Endothelial cell of umbilical vein (primary cell): ENCODE measurements around the gene DGKB. TPM values are rescaled to one million over a fixed set of nuclear protein-coding genes. Genes with fewer than 3 reads are reported as not detected.

ENCODE experiments used
- BruUV-seq: library from RNA; stranded (reverse); fragments of 400-500 nt; replicated peaks from 2 replicates; lab custom pipeline; 2021; lab: Mats Ljungman, UMichigan
- CTCF ChIA-PET: fragments of 300-600, 350-600 bp; sonication (Branson Sonifier 250); formaldehyde crosslinking; loops from one replicate; lab custom pipeline; 2021; ENCODE audit warnings: antibody characterized with exemption, inconsistent platforms; lab: Charles Lee
- POLR2A ChIA-PET: fragments of 300-600, 350-600 bp; sonication (Branson Sonifier 250); formaldehyde crosslinking; loops from one replicate; lab custom pipeline; 2021; ENCODE audit warnings: antibody characterized with exemption, inconsistent platforms; lab: Charles Lee
- DNase-seq: peaks from one replicate; pipeline ENCODE4 v3.0.0-alpha.2; 2011; ENCODE audit warnings: low read depth, low spot score
- FAIRE-seq: peaks from 2 replicates; lab custom pipeline; 2011; peaks lifted over from hg19 to GRCh38; lab: Jason Lieb, UNC
- H2AFZ ChIP-seq: 2 replicates; pipeline ENCODE4 v1.6.0; 2012; ENCODE audit warnings: low read depth, low read length, control low read depth, inconsistent platforms
- H3K27ac ChIP-seq: 2 replicates; pipeline ENCODE4 v1.5.1; 2011; ENCODE audit warnings: low read depth, mild to moderate bottlenecking, control low read depth, low read length, moderate library complexity; ENCODE audit not compliant: insufficient read depth
- H3K27me3 ChIP-seq, 2 experiments: 2 replicates each; pipeline versions ENCODE4 v1.6.0 to v1.6.1; 2011; ENCODE audit warnings: low read length in 2 of 2, mixed read lengths in 1 of 2; ENCODE audit not compliant: control insufficient read depth in 2 of 2, insufficient read depth in 2 of 2
- H3K36me3 ChIP-seq, 2 experiments: 2 replicates in 1 of 2; 3 replicates in 1 of 2; pipeline ENCODE4 v1.5.1; 2011; ENCODE audit warnings: low read length in 2 of 2, mild to moderate bottlenecking in 1 of 2, moderate library complexity in 1 of 2; ENCODE audit not compliant: control insufficient read depth in 2 of 2, insufficient read depth in 2 of 2; ENCODE audit errors: extremely low read depth in 1 of 2
- H3K4me1 ChIP-seq: 3 replicates; pipeline ENCODE4 v1.5.1; 2011; ENCODE audit warnings: mild to moderate bottlenecking, low read length; ENCODE audit not compliant: control insufficient read depth, insufficient read depth; ENCODE audit errors: extremely low read depth
- H3K4me2 ChIP-seq: 2 replicates; pipeline ENCODE4 v1.6.1; 2011; ENCODE audit warnings: low read length, control low read depth, mixed read lengths; ENCODE audit not compliant: insufficient read depth
- H3K4me3 ChIP-seq, 3 experiments: fragments of 200-600 bp in 1 of 3; sonication (generic), shearing (Covaris generic) in 1 of 3; replicated peaks in 1 of 3; 2 replicates each; pipeline ENCODE4 v1.5.1; 2011 to 2016; ENCODE audit warnings: control low read depth in 3 of 3, low read length in 3 of 3, mild to moderate bottlenecking in 2 of 3, inconsistent platforms in 1 of 3, low read depth in 1 of 3, moderate library complexity in 1 of 3; ENCODE audit not compliant: insufficient read depth in 1 of 3
- H3K79me2 ChIP-seq: 2 replicates; pipeline ENCODE4 v1.6.0; 2012; ENCODE audit warnings: low read length, inconsistent platforms; ENCODE audit not compliant: control insufficient read depth, insufficient read depth
- H3K9ac ChIP-seq: replicated peaks from 2 replicates; pipeline ENCODE3; 2011; ENCODE audit warnings: low read length, control low read depth; ENCODE audit not compliant: insufficient read depth; ENCODE audit errors: extremely low read depth
- H3K9me1 ChIP-seq: replicated peaks from 3 replicates; pipeline ENCODE4 v1.6.0; 2011; ENCODE audit warnings: mild to moderate bottlenecking, low read length; ENCODE audit not compliant: control insufficient read depth, insufficient read depth; ENCODE audit errors: extremely low read depth
- H3K9me3 ChIP-seq: replicated peaks from 2 replicates; pipeline ENCODE4 v1.5.1; 2012; ENCODE audit warnings: low read length, inconsistent platforms; ENCODE audit not compliant: control insufficient read depth, insufficient read depth
- H4K20me1 ChIP-seq: replicated peaks from 2 replicates; pipeline ENCODE3; 2011; ENCODE audit warnings: mild to moderate bottlenecking, low read length; ENCODE audit not compliant: control insufficient read depth, insufficient read depth; ENCODE audit errors: extremely low read depth
- EZH2 ChIP-seq: IDR thresholded peaks from 2 replicates; pipeline ENCODE4 v1.6.1; 2012; ENCODE audit warnings: borderline replicate concordance, low read depth, mild to moderate bottlenecking, moderate library complexity, low read length, inconsistent platforms; ENCODE audit not compliant: severe bottlenecking
- FOS ChIP-seq: IDR thresholded peaks from 2 replicates; pipeline ENCODE4 v1.6.1; 2011; ENCODE audit warnings: mild to moderate bottlenecking, low read length, moderate library complexity, borderline replicate concordance; ENCODE audit not compliant: insufficient read depth
- GATA2 ChIP-seq: IDR thresholded peaks from 2 replicates; pipeline ENCODE4 v1.7.0; 2011; ENCODE audit warnings: low read depth, mild to moderate bottlenecking, moderate library complexity, mixed read lengths, low read length; ENCODE audit not compliant: insufficient read length, insufficient read depth
- JUN ChIP-seq: IDR thresholded peaks from 2 replicates; pipeline ENCODE4 v1.6.1; 2011; ENCODE audit warnings: borderline replicate concordance, low read depth; ENCODE audit not compliant: insufficient read length, insufficient read depth
- MYC ChIP-seq: IDR thresholded peaks from one replicate; pipeline ENCODE4 v1.6.1; 2011; ENCODE audit warnings: mild to moderate bottlenecking, low read depth, low read length
- POLR2A ChIP-seq: IDR thresholded peaks from 2 replicates; pipeline ENCODE4 v1.6.1; 2012; ENCODE audit warnings: low read depth, mild to moderate bottlenecking, control low read depth, low read length
- POLR2AphosphoS5 ChIP-seq: IDR thresholded peaks from 2 replicates; pipeline ENCODE4 v1.6.1; 2012; ENCODE audit warnings: low read depth, mild to moderate bottlenecking, control low read depth, low read length, moderate library complexity; ENCODE audit not compliant: insufficient read depth
- dilution Hi-C: fragments of 300-500 bp; cut with MboI; formaldehyde crosslinking; loops from one replicate; pipeline ENCODE4 v1.15.0; 2019; ENCODE audit warnings: low sequenced_read_pairs; ENCODE audit not compliant: extremely low pct_ligation_motif_present
- intact Hi-C: fragments of 100-400 bp; cut with micrococcal nuclease; formaldehyde crosslinking; loops from one replicate; pipeline ENCODE4 v1.10.0; 2022
- polyA plus RNA-seq, 4 experiments: library from polyadenylated mRNA; depleted of rRNA in 3 of 4; stranded (reverse) in 3 of 4; unstranded in 1 of 4; fragments of >200 nt; gene quantifications; 2 replicates each; pipeline versions ENCODE4 v1.2.1 to v1.2.3, GENCODE V29; 2011 to 2012; ENCODE audit warnings: missing spikeins in 1 of 4
- total RNA-seq: library from RNA; stranded (reverse); gene quantifications from 2 replicates; pipeline ENCODE4 v1.2.3, GENCODE V29; 2021
- TF ChIP-seq, protein P1 (sequence below): IDR thresholded peaks from 2 replicates; pipeline ENCODE4 v1.6.1; 2011; ENCODE audit not compliant: insufficient read depth, insufficient read length
- TF ChIP-seq, protein P2 (sequence below), 2 donors: IDR thresholded peaks; 1 replicate in 1 of 2; 2 replicates in 1 of 2; pipeline ENCODE4 v1.5.1; 2011; ENCODE audit warnings: low read length in 2 of 2, mild to moderate bottlenecking in 2 of 2, moderate library complexity in 2 of 2, control low read depth in 1 of 2, inconsistent platforms in 1 of 2, low read depth in 1 of 2; ENCODE audit not compliant: insufficient read depth in 1 of 2; ENCODE audit errors: extremely low read depth in 1 of 2

DGKB gene
- total and polyA plus RNA-seq, 2 donors (not counting 3 experiments of a cell fraction or from before 2014, with no cell fraction given), result not detected

DNA sequence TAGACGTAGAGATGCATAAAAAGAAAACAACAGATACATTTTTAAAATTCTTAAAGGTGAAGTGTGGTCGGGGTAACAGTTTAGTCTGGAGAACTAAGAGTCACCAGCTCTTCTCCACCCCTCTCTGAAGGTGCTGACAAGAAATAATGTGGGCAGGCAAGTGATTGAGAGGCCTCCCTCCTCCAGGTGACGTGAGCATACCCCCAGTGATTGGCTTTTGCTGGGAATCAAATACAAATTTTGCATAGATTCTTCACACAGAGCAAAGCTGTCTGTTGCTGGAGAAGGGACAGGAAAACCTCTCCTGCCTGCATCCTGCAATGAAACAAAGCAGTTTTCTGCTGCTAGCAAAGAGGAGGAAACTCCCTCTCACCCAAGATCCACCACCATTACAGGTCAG, 115.0 kb downstream of the DGKB start:
- dilution Hi-C loops, result no loop called here
- Histone ChIP-seq H3K79me2 (no peaks in the 10 kb centered on the region), H3K9me1 (no peaks in the 10 kb centered on the region), H3K4me3 (no peak overlapping the region), H3K27ac (no peak overlapping the region), H3K9ac (no peak overlapping the region), H2AFZ (no peak overlapping the region), H4K20me1 (no peaks in the 10 kb centered on the region), H3K36me3 (no peaks in the 10 kb centered on the region), H3K27me3 (no peaks in the 10 kb centered on the region), H3K4me1 (no peaks in the 10 kb centered on the region), H3K4me2 (no peak overlapping the region), H3K9me3 (no peaks in the 10 kb centered on the region)
- no TSS peak for BruUV-seq
- FAIRE-seq, result no peak
- intact Hi-C loops, result no loop called here
- TF ChIP-seq POLR2AphosphoS5 (no peak), EZH2 (no peak), JUN (no peak), MYC (no peak), GATA2 (no peak), POLR2A (no peak), FOS (no peak)
- TF ChIP-seq, protein P1, sequence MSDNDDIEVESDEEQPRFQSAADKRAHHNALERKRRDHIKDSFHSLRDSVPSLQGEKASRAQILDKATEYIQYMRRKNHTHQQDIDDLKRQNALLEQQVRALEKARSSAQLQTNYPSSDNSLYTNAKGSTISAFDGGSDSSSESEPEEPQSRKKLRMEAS, result no peak
- TF ChIP-seq, protein P2, sequence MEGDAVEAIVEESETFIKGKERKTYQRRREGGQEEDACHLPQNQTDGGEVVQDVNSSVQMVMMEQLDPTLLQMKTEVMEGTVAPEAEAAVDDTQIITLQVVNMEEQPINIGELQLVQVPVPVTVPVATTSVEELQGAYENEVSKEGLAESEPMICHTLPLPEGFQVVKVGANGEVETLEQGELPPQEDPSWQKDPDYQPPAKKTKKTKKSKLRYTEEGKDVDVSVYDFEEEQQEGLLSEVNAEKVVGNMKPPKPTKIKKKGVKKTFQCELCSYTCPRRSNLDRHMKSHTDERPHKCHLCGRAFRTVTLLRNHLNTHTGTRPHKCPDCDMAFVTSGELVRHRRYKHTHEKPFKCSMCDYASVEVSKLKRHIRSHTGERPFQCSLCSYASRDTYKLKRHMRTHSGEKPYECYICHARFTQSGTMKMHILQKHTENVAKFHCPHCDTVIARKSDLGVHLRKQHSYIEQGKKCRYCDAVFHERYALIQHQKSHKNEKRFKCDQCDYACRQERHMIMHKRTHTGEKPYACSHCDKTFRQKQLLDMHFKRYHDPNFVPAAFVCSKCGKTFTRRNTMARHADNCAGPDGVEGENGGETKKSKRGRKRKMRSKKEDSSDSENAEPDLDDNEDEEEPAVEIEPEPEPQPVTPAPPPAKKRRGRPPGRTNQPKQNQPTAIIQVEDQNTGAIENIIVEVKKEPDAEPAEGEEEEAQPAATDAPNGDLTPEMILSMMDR (IDR thresholded peaks at IDR 0.05; ENCODE audit: extremely low read depth in 1 of 2, insufficient read depth in 1 of 2, low read depth in 1 of 2, low read length in 2 of 2), result no peak
- ChIA-PET CTCF (interaction anchor here (1.5 kb wide), 1 partner anchor 228 kb away, joined by 4 read pairs; no protein-coding TSS in a partner anchor), POLR2A (no interaction called here)
- no peak for DNase-seq
